T-helper 2 cell (primary cell): ENCODE results near the gene GON4L.
"Not testable (repeated sequence)": the region's sequence is repeated elsewhere in the genome, so short reads cannot be mapped to it uniquely, and the experiment has no call there.

ENCODE experiments used
- DNase-seq, 5 experiments: peaks; one replicate each; pipeline versions ENCODE4 v3.0.0 to v3.0.0-alpha.2; 2012 to 2022

The GON4L gene

DNA sequence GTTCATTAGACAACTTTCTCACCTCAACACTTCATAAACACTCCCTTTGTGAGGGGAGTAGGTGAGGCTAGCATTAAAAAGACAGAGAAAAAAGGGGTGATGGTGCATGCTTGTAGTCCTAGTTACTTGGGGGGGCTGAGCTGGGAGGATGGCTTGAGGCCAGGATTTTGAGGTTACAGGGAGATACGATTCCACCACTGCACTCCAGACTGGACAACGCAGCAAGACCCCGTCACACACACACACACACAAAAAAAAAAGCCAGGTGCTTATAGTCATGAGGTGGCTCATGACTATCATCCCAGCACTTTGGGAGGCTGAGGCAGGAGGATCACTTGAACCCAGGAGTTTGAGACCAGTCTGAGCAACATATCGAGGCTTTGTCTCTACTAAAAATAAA, 29.6 kb downstream of the GON4L start:
- no peak for DNase-seq

DNA sequence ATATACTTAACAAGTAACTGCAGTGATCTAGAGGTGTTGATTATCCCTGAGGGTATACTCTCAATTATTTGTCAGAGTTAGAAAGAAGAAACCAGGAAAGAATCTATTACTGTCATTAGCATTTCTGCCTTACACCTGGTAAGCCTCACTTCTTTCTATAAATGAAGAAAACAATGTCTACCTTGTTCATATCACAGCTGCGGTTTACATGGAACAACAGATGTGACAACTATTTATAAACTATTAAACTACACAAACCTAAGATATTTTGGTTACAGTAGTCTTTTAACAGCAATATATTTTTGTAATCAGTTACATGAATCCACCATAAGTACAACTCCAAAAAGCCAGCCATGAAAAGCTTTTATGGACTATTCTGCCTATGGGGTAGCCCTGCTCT, 40.7 kb downstream of the GON4L start:
- DNase-seq: no peak

DNA sequence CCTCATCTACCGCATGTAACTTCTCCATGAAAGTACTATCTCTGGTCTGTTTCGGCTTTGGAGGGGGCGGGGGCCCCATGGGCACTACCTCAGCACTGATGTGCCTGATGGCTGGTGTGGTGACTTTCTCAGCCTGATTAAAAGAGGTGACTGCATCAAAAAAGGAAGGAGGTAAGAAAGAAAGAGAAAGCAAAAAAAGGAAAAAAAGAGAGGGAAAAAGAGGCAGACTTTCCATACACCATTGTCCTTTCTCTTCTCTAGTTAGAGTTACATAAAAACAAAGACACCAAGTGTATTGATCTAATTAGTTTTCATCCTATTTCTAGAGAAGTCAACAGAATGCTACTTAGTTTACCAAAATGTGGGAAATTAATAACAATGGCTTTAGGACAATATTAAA, 43.3 kb downstream of the GON4L start:
- DNase-seq: no peak

DNA sequence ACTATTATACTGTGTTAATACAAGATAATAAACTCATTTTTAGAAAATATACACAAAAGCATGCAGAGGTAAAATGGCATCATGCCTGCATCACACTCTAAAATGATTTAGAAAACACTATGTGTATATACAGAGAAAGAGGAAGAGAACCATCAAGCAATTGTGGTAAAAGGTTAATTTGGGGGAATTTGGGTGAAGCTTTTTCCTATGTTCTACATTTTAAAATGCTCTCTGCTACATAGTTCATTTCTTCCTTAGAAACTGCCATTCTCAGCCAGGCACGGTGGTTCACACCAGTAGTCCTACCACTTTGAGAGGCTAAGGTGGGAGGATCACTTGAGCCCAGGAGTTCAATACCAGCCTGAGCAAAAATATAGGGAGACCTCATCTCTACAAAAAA, 44.1 kb downstream of the GON4L start:
- no peak for DNase-seq

DNA sequence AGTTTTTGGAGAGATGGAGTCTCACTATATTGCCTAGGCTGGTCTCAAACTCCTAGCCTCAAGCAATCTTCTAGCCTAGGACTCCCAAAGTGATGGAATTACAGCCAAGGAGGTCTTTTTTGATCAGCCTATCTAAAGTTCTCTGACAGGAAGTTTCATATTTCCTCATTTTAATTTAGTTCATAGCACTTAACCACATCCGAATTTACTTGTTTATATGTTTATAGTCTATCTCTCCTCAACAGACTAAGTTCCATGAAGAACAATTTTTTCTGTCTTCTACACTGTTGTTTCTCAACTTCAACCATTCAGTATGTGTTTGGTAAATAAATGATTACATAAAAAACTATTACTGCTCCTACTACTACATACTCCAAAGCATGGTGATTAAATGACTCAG, 47.9 kb downstream of the GON4L start:
- peak in 1 of 5 experiments; percentile 12 for DNase-seq

DNA sequence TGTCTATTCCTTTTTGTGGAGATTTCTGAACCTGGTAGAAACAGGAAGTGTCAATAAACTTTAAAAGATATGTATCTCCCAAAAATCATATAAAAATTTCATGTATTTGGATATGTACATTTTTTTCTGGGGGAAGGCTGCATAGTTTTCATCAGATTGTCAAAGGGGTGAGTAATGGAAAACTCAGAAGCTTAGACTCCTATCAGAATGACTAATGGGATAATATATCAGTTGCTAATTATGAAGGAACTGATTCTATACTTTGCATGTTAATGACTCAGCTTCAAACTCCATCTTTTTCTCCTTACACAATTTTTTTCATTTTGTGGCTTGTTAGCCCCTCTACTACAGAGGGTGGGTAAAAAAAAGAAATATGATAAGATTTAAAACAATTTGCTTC, 55.9 kb downstream of the GON4L start:
- DNase-seq: no peak

DNA sequence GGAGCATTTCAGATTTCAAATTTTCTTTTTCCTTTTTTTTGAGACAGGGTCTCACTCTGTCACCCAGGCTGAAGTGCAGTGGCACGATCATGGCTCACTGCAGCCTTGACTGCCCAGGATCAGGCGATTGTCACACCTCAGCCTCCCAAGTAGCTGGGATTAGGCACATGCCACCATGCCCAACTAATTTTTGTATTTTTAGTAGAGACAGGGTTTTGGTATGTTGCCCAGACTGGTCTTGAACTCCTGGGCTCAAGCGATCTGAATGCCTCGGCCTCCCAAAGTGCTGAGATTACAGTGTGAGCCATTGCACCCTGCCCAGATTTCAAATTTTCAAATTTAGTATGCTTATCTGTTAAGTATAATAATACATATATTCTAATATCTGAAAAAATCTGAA, 61.4 kb downstream of the GON4L start:
- DNase-seq: not testable (repeated sequence)

DNA sequence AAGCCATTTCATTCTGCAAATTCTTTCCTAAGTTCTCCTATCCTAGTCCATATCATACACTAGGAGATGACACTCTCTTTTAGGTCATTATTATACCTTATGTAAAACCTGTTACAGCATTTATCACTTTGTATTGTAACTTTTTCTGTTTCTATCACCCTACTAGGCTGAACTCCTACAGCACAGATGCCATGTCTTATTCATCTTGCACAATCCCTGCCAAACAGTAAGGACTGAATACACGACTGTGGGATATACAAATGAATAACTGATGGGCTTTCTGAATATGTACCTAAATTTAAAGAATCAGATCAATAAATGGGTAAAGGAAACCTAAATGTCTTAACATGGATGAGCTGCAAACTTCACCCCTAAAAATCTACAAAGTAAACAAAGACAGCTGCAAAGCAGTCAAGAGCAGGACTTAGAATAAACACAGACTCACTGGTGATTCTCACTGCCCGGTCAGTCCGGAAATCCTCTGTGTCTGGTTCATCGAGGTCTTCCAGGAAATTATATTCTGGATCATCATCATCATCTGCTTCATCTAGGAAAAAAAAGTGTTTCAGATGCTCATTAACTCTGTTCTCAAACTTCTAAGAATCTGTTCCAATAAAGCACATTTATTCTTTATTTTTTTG, 62.3 kb downstream of the GON4L start:
- DNase-seq: no peak

DNA sequence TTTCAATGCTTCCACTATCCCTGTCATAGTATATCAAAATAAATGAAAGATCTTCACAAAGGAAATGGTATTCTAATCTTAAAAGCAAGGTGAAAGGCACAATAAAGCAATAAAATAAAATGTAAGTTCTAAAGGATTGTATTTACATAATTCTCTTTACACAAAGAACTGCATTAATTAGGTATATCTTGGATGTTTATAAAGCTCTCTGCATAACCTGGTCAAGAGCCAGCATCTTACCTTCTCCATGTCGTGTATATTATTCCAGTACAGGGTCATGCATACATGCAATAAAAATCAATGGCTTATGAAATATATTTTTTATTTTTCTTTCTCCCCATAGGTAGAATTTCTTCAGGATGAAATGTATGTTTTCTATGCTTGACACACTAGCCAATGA, 63.8 kb downstream of the GON4L start:
- no peak for DNase-seq

GRCh38 chr1:155777582-155777981, 79.4 kb downstream of the GON4L start:
- DNase-seq: no peak

DNA sequence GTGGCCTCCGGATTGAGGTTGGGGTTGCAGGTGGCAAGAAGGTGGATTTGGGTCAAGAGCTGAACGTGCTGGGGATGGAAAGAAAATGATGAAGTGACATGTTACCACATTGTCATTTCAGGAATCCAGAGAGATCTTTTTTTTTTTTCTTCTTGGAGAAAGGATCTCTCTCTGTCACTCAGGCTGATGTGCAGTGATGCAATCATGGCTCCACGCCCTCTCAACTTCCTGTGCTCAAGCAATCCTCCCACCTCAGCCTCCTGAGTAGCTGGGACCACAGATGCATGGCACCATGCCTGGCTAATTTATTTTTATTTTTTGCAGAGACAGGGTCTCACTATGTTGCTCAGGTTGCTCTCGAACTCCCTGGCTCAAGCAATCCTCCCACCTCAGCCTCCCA, 80.6 kb downstream of the GON4L start:
- DNase-seq: peak in 1 of 5 experiments; percentile 10

DNA sequence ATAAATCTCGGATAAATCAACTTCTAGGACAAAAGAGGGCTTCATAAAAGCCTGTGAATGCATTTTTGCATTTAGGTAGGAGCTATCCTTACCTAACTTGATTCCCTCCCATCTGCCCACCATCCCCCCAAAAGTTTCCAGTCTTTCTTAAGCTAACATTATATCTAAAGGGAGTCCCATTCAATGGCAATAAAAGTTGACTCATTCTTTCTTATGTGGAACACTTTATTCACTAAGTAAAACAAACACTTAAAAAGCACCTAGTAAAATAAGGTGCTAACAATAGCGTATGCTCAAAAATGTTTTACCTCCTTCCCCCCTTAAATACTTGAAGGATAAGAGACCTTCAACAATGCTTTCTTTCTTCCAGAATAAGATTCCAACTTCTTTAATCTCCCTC, 83.8 kb downstream of the GON4L start:
- no peak for DNase-seq

- DNase-seq: no peak
Measured at GRCh38 chr1:155769257-155769656, 87.8 kb downstream of the GON4L start.

GRCh38 chr1:155767399-155767989, 89.5 kb downstream of the GON4L start:
- not testable (repeated sequence) for DNase-seq

DNA sequence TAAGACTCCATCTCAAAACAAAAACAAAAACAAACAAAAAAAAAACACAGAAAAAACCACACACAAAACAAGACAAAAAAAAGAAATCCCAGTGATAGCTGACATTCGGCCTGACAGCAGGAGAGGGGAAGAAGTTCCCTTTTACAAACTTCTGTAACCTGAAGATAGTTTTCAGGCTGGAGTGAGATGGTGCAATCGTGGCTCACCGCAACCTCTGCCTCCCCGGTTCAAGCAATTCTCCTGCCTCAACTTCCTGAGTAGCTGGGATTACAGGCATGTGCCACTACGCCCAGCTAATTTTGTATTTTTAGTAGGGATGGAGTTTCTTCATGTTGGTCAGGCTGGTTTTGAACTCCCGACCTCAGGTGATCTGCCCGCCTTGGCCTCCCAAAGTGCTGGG, 93.0 kb downstream of the GON4L start:
- DNase-seq: not testable (repeated sequence)

DNA sequence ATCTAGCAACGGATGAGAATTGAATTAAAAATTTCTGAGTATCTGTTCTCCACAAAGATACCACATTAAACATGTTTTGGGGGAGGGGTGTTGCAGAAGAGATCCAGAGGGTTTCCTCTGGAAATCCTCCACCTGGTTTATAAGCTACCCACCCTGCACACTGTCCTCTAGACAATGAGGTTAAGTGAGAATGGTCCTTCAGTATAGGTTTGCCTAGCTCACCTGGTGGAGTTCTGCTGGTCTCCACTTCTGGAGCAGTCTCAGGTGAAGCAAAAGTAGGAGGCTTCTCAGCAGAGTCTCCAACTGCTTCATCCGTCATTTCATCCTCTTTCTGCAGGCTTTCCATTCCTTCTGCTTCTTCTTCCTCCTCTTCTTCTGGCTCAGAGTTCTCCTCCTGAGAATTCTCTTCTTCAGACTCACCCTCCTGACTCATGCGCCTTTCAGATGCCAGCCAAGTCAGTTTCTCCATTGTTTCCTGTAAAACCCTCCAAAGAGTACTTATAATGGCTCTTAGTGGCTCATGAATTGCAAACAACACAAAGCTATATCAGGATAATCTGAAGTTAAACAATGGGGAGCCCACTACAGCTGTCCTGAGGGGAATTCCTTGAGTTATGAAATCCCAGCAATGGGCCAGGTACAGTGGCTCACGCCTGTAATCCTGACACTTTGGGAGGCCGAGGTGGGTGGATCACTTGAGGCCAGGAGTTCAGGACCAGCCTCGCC, 93.8 kb downstream of the GON4L start:
- not testable (repeated sequence) for DNase-seq

- DNase-seq: no peak
Measured at GRCh38 chr1:155761736-155762405, 95.1 kb downstream of the GON4L start.

DNA sequence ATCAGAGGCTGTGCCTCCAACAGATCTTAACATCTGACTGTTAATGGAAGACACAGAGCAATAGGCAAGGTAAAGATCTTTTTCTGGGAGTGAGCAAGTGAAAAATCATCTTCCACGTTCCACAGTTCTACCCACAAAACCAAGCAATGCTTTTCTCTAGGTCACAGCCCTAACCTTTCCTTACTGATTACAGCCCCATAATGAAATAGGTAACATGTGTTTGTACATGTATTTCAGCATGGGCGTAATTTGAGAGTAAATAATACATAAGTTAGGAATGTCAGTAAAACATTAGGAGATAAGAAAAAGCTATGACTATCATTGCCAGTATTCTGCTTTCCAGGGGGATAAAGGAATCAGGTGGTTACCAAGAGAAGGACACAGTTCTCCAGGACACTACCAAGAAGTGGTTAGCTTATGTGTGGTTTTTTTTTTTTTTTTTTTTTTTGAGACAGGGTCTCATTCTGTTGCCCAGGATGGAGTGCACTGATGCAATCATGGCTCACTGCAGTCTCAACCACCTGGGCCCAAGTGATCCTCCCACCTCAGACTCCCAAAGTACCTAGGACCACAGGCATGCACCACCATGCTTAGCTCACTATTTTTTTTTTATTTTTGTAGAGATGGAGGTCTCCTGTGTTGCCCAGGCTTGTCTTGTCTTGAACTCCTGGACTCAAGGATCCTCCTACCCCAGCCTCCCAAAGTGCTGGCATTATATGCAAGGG, 96.1 kb downstream of the GON4L start:
- no peak for DNase-seq

DNA sequence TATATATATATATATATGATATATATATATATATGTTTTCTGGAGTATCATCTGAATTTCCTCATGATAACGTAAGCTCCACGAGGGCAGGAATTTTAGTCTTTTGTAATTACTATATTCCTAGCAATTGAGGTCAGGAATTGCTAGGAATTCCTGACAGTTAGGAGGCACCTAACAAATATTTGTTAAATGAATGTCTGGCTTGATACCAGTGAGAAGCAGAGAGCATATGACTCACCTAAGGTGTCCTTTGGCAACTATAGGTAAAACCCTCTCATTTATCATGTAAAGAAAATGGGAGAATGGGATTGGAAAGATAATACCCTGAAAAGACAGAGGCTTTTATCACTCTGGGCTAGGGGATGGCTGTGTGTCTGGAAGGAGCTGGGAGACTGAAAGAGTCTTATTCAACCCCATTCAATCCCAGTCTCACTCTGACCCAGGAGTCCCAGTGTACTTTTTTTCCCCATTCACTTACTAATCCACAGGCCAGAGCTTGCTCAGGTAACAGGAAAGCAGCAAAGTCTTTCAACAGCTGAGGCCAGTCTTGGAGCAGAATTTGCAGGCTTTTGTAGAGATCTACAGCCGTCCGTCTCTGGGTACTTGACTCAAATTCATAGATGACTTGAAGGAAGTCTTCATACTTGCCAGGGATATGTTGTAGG, 96.9 kb downstream of the GON4L start:
- DNase-seq: no peak

DNA sequence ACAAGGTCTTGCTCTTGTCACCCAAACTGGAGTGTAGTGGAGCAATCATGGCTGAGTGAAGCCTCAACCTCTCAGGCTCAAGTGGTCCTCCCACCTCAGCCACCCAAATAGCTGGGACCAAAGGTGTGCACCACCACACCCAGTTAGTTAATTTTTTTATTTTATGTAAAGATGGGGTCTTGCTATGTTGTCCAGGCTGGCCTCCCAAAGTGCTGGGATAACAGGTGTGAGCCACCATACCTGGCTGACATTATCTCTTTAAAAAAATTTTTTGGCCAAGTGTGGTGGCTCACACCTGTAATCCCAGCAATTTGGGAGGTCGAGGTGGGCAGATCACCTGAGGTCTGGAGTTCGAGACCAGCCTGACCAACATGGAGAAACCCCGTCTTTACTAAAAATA, 98.0 kb downstream of the GON4L start:
- not testable (repeated sequence) for DNase-seq

GRCh38 chr1:155748141-155748540, 108.9 kb downstream of the GON4L start:
- DNase-seq: not testable (repeated sequence)

DNA sequence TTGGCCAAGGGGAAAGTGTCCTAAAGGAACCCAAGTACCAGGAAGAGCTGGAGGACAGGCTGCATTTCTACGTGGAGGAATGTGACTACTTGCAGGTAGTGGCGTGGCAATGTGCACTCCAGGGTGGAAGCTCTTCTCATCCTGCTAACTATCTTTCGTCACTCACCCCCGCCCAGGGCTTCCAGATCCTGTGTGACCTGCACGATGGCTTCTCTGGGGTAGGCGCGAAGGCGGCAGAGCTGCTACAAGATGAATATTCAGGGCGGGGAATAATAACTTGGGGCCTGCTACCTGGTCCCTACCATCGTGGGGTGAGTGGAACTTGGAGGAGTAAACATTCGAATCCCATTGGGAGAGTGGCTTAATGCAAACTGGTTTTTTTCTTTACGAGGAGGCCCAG, 109.4 kb downstream of the GON4L start:
- not testable (repeated sequence) for DNase-seq
